CD4-positive, alpha-beta T cell treated with Interleukin-4 for 1 hour (primary cell): ENCODE data around the gene QKI.
A peak's percentile ranks its signal among the peaks of the same experiment; 100 is the strongest.
"Not testable (repeated sequence)": the region's sequence is repeated elsewhere in the genome, so short reads cannot be mapped to it uniquely, and the experiment has no call there.

ENCODE experiments used
- DNase-seq, 2 donors: peaks; one replicate each; pipeline ENCODE4 v3.0.0-alpha.2; 2020 to 2022

Gene QKI

DNA sequence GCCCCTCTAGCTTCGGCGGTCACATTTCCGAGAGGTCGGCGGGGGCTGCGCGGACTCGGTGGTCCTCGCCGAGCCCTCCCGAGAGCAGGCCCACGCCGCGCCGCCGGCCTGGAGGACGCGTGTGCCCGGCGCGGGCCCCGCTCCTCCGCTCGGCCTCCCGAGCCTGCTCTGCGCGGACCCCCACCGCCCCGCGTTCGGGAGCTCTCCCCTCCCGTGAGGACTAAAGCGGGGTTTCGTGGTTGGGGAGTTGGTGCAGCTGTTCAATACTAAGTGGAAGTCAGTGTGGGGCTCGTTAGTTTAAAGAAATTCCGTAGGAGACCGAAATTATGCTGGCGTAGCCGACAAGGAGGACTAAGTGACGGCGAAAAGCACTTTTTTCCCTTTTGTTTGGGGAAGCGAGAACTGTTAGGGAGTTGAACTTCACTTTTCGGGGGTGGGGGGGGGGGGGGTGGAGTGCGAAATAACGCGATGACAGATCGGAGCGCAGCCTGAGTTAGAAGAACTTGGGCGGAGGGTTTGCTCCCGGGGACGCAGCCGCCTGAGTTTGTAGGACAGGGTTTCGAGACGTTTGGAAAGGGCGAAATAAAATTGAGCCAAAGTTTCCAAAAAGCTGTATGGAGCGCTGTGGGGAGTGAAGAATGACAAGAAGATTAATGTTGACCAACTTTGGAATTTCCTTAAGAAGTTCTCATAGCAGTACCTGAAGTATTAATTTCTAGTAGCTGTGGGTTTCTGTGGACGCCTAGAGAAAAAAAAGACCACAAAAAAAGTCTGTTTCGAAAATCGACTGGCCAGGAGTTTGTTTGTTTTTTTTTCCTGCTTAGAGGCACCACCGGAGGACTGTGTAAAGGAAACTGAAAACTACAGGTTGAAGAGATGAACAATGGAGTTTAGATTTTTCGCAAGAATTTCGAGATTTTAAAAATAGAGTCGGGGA is 1.4 kb downstream of the QKI start:
- DNase-seq, result peak; percentile 52 to 57

- peak in 1 of 2 donors; percentile 57 for DNase-seq
Observed at GRCh38 chr6:163416557-163417253, 2.2 kb downstream of the QKI start.

DNA sequence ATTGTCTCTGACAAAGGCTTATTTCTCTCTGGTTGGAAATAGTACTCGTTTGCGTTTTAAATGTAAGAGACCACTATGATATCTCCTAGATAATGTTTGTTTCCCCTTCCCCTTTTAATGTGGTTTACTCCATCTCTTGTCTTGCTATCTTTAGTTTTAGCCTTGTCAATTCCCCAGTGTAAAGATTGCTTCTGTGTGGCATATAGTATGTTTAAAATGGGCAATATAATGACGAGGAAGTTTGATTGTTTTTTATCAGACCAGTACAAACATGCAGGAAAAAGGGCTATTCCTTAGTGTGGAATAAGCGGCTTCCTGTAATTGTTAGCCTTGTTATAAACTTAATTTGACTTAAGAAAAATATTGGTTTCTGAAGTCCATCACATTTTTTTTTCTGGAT is 3.1 kb downstream of the QKI start:
- DNase-seq, result no peak

- no peak for DNase-seq
Observed at GRCh38 chr6:163418311-163419029, 4.0 kb downstream of the QKI start.

DNA sequence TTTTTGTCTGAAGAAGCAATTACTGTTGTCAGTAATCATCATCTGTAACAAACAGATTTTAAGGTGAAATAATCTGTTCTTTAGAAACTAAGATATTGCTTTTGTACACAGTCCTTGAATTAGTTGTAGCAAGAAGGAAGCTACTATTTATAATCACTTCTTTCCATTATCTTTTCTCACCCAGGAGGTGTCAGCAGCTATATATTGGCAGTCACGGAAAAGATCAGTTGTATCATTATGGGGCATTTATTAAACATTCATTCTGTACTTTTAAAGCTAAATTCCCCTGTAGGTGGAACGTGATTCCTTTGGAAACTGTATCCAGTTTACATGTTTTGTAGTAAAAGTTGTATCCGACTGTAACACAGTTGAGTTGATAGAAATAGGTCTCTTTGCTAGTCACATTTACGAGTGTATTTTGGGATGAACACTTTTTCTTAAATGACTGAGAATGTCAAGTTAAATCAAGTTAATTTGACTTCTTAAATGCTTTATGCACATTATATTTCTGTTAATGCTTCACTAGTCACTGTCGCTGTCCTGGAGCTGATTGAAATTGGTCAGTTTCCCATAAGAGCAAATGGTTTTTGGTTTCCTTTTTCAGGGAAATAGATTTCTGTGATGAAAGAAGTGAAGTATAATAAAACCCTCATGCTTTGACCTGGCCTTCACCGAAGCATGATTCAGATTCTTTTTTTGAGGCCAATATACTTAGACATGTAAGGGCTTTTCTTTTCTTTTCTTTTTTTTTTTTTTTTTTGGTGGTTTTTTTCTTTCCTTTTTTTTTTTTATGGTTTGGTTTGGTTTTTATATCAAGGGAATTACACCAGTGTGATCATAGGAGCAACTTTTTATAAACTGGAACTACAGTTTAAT is 5.1 kb downstream of the QKI start:
- DNase-seq, result no peak

GRCh38 chr6:163420289-163420614 is 5.7 kb downstream of the QKI start:
- DNase-seq, result no peak

DNA sequence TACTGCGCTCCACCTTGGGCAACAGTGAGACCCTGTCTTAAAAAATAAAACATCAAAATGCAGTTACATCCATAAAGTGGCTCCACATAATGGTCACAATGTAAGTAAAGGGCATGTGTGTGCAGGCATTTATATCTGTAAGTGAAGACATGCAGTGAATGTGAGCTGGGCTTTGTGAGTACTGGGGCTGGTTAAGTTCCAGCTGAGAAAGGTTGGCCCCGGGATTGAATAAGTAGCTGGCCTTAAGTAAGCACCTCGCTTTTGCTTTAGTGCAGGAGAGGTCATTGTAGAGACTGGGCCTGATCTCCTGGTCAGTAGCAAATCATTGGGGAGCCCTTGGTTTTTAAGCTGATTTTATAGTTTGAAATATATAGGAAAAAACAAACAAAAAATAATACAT is 8.0 kb downstream of the QKI start:
- DNase-seq, result no peak

DNA sequence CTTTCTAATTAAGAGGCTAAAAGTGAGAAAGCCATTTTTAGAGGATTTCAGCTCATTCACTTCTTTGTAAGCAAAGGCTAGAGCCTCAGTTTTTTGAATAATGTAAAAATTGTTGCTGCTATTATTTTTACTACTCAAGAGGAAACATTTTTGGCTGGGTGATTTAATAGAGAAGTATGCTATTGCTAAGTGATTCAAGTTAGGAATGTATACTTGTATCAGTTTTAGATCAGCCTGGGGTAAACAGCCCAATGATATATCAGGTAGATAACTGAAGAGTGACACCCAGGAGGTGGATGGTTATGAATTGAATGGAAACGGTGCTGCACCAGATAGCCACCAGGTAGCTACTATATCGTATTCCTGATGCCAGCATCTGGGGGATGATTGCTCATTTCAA is 9.2 kb downstream of the QKI start:
- no peak for DNase-seq

DNA sequence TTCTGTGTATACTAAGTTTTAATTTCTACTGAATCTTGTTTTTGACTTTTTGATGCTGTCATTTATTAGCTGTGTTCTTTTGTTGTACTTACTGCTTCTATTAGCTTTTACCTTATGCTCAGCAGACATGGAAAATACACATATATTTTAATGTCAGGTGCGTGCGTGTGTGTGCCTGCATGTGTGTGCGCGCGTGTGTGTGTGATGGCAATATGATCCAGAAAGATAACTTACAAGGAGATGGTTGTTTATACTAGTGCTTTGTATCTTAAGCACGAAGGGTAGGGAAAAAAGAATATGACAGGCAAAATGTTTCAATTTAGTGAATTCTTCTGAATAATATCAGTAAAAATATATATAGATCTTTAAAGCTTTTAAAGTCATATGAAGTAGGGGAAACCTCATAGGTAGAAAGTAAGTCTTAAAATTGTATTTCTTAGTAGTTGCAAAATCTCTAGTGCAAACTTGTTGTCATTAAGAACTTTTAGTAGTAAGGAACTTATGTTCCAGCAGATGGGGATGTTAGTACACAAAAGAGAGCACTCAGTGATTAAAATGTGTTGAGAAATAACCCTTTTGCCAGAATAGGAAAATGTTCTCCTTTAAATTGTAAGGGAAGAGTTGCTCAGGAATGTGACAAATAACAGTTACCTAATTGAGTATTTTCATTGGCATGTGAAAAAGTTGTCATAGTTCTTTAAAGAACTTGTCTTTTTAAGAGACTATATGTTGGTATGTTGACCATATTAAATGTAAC is 13.2 kb downstream of the QKI start:
- peak in 1 of 2 donors; percentile 52 for DNase-seq

GRCh38 chr6:163428373-163428772 is 13.9 kb downstream of the QKI start:
- no peak for DNase-seq

GRCh38 chr6:163429858-163430448 is 15.4 kb downstream of the QKI start:
- no peak for DNase-seq

GRCh38 chr6:163432300-163432699 is 17.8 kb downstream of the QKI start:
- DNase-seq, result no peak

DNA sequence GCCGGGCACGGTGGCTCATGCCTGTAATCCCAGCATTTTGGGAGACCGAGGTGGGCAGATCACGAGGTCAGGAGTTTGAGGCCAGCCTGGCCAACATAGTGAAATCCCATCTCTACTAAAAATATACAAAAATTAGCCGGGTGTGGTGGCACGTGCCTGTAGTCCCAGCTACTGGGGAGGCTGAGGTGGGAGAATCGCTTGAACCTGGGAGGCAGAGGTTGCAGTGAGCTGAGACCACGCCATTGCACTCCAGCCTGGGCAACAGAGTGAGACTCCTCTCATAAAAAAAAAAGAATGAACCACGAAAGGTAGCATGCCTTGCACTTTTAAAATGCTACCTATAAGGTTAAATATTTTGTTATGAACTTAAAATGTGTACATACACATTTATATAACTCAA is 19.0 kb downstream of the QKI start:
- DNase-seq, result not testable (repeated sequence)

DNA sequence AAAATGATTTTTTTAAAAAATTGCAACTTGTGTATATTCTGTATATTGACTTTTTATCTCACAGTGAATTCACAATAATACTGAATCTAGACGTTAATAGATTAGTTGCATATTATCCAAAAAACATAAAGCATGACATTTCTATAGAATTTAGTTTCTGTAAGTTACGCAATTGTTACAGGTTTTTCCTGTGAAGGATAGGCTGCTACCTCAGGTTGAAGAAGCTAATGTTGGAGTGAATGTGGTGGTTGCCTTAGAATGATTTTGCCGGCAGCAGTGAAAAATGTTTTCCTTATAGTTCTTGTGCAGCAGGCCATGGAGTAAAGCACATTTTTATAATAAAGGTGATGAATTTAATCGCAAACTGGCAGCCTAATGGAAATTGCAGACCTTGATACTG is 20.5 kb downstream of the QKI start:
- DNase-seq, result no peak

DNA sequence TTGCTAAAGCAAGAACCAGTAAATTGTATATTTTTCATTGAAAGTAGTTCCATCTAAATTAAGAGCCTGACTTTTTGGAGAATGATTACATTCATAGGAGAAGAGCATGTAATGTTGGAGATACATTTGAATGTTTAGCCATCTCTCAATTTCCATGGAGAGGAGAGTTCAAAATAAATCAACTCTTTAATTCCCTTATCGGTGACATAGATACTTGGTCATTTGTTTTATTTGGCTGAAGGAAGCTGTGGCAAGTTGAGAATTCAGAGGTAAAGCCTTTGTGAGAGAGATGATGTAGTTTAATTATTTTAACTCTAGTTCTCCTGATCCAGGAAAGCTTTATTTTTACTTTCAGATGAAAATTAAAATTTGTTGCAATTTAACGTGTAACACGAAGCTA is 22.3 kb downstream of the QKI start:
- no peak for DNase-seq

DNA sequence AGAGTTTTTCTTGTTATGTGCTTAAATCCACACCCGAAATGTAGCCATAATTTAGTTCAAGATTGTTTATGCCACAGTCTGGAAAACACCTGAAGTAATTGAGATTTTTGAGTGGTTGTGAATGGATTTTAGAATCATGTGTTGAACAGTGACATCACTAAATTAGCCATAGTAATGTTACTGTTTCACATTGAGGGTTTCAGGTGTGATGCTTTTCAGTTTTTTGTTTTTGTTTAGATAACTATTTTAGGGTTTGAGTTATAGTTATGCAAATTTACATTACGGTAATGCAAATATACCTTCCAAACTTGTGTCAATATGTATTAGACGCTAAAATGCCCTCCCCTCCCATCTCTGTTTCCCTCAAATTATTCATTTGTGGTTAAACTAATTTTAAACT is 22.9 kb downstream of the QKI start:
- no peak for DNase-seq

- DNase-seq, result no peak
Observed at GRCh38 chr6:163438298-163438939, 23.9 kb downstream of the QKI start.

DNA sequence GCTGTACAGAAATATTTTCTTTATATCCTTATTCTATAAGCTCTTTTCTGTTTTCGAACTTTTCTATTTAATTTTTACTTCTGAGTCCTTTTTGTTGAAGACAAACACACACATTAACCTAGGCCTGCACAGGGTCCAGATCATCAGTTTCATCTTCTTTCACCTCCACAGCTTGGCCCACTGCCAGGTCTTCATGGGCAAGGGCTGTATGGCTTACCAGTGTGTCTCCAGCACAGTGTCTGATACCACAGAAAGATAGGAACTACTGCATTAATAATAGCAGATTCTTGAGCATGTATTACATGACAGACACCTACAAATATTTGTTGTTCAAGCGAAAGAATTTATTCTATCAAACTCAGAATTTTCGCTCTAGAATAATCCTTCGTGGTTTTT is 24.4 kb downstream of the QKI start:
- DNase-seq, result peak; percentile 39 to 55

GRCh38 chr6:163439390-163439789 is 24.9 kb downstream of the QKI start:
- not testable (repeated sequence) for DNase-seq

- no peak for DNase-seq
Observed at GRCh38 chr6:163439997-163440396, 25.5 kb downstream of the QKI start.

DNA sequence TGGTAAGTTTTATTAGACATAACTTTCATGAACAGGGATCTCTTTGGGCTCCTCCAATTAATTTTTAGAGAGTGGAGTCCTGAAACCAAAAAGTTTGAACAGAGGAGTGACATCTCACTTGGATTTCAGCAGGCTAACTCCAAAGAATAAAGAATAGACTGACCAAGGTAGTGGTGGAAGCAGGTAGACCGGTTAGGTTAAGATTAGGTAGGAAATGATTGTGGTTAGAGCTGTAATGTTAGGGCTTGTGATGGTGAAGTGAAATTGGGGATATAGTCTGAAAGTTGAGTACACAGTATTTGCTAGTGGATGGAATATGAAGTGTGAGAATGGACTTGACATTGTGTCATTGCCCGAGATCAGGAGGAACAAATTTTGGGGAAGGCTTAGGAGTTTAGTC is 27.8 kb downstream of the QKI start:
- DNase-seq, result no peak
